Small intestine (tissue), 16 donors: ENCODE data around the gene PHACTR1. TPM values are rescaled to one million over a fixed set of nuclear protein-coding genes. Genes with fewer than 3 reads are reported as not detected.
A peak's percentile ranks its signal among the peaks of the same experiment; 100 is the strongest.

Source experiments
- DNase-seq, 2 donors: peaks; one replicate each; pipeline versions ENCODE4 v3.0.0 to v3.0.0-alpha.2; 2013
- FAIRE-seq: peaks from 2 replicates; lab custom pipeline; 2012; peaks lifted over from hg19 to GRCh38; lab: Jason Lieb, UNC
- H3K27ac ChIP-seq, 3 donors: one replicate each; pipeline ENCODE4 v1.5.1; 2013; ENCODE audit warnings: low read length in 2 of 3, mild to moderate bottlenecking in 2 of 3, control low read depth in 1 of 3, inconsistent platforms in 1 of 3, low read depth in 1 of 3, moderate library complexity in 1 of 3
- H3K27me3 ChIP-seq, 3 donors: one replicate each; pipeline ENCODE4 v1.6.1; 2013; ENCODE audit warnings: low read length in 3 of 3, inconsistent platforms in 1 of 3; ENCODE audit not compliant: control insufficient read depth in 3 of 3, insufficient read depth in 3 of 3
- H3K36me3 ChIP-seq, 3 donors: one replicate each; pipeline ENCODE4 v1.6.1; 2013; ENCODE audit warnings: low read length in 3 of 3, inconsistent platforms in 1 of 3, low read depth in 1 of 3, mild to moderate bottlenecking in 1 of 3, moderate library complexity in 1 of 3; ENCODE audit not compliant: control insufficient read depth in 3 of 3, insufficient read depth in 2 of 3
- H3K4me1 ChIP-seq, 3 donors: one replicate each; pipeline ENCODE4 v1.6.1; 2013; ENCODE audit warnings: low read length in 2 of 3, inconsistent platforms in 1 of 3, low read depth in 1 of 3, mild to moderate bottlenecking in 1 of 3, moderate library complexity in 1 of 3; ENCODE audit not compliant: control insufficient read depth in 3 of 3, insufficient read depth in 2 of 3
- H3K4me3 ChIP-seq, 3 donors: one replicate each; pipeline ENCODE4 v1.5.1; 2013; ENCODE audit warnings: low read length in 3 of 3, control low read depth in 1 of 3, inconsistent platforms in 1 of 3, low read depth in 1 of 3, mild to moderate bottlenecking in 1 of 3, moderate library complexity in 1 of 3
- H3K9me3 ChIP-seq, 2 donors: one replicate each; pipeline ENCODE4 v1.6.1; 2013; ENCODE audit warnings: low read depth in 1 of 2, low read length in 1 of 2; ENCODE audit not compliant: control insufficient read depth in 2 of 2, insufficient read depth in 1 of 2
- WGBS, 3 donors: extraction: QIAGEN DNeasy Blood & Tissue Kit; methylation state at CpG; one replicate each; pipeline ENCODE4 v1.1.7; 2013; 5-methylcytosine and 5-hydroxymethylcytosine counted together
- long read RNA-seq, 10 donors: transcript quantifications; one replicate each; lab custom pipeline, GENCODE V29; 2026
- polyA plus RNA-seq, 4 donors: library from polyadenylated mRNA; stranded (reverse) in 3 of 4; unstranded in 1 of 4; fragments of 200-250 nt in 3 of 4; fragments of 120-200 nt in 1 of 4; gene quantifications; one replicate each; pipeline versions ENCODE4 v1.2.1 to v1.2.3, GENCODE V29; 2013
- donor health status: healthy with polysubstance abuse.
- donor health status: control.
- donor health status: control.
- donor health status: Bipolar disorder and iron deficiency.
- donor health status: healthy.

Gene PHACTR1
- polyA plus RNA-seq = 1 to 10 TPM in 2 of 4 donors, under 1 TPM in 2; 0.67 to 3.8 (median 1.8) TPM
- long read RNA-seq, donor 1 = 0 reads
- long read RNA-seq, donor 2 = 0 reads
- long read RNA-seq, donor 3 = 0 reads
- long read RNA-seq, donor 4 = 0 reads
- long read RNA-seq, donor 5 = 0 reads
- long read RNA-seq, donor 6 = 0 reads
- long read RNA-seq, donor 7, partial matches to known transcripts = 0 of 1 reads
- long read RNA-seq, donor 7, other reads (novel, unspliced or antisense) = 0 of 1 reads
- long read RNA-seq, donor 8 = 0 reads
- long read RNA-seq, donor 9 = 0 reads
- long read RNA-seq, donor 10 = 0 reads

DNA sequence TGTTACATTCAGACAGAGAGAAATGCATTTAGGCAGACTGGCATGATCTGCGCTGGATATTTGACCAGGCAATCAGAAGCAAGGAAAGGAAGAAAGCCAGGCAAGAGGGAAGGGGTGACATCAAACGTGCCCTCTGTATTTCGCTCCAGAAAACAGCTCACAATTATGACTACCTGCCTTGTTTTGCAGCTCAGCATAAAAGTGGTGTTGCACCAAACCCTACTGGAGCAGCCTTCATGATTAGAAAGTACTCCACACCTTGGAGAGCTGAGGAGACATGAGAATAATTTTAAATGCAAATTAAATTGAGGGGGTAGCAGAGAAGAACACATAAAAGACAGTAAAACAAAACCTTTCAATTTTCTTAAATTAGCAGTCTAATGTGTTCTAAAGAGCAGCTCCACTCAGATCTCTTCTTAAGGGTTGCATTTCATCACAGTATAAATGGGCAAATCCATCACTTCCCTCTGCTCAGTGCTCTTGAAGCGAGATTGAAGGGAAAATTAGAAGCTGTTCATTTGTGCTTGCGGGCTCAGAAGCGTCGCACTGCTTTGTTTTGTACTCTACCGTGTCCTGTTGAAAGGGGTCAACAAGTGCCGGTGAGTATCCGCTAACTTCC lies at the start of gene PHACTR1:
Gene PHACTR1, plus strand, starts transcription at position 470 of the 619 bp plus-strand sequence.
- DNase-seq = no peak
- Histone ChIP-seq H3K9me3 (no peaks in the 10 kb centered on the region), H3K4me3 (no peak within 1 kb of the TSS), H3K27ac (no peak within 1 kb of the TSS), H3K27me3 (peaks cover 0 to 13% (median 7%) of the 10 kb centered on the region in 3 donors), H3K4me1 (no peaks in the 10 kb centered on the region), H3K36me3 (no peaks in the 10 kb centered on the region)
- no peak for FAIRE-seq
- WGBS, 3 donors = 73 to 92% (median 85%) methylated on average over 10 of the region's 10 CpGs

DNA sequence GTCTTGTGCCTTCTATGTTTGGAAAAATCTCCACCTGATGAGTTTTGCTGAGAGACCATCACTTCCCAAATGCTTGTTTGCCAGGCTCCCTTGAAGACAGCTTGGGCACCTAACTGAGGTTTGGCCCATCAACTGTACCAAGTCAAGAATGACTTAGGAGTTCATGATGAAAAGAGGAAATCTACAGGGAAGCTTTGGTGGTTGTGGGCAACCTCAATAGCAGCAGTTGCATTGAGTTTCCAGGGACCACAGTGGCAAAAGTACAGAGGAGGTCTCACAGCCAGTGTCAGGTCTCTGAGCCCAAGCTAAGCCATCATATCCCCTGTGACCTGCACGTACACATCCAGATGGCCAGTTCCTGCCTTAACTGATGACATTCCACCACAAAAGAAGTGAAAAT lies 49.7 kb upstream of the PHACTR1 start:
- FAIRE-seq = no peak

DNA sequence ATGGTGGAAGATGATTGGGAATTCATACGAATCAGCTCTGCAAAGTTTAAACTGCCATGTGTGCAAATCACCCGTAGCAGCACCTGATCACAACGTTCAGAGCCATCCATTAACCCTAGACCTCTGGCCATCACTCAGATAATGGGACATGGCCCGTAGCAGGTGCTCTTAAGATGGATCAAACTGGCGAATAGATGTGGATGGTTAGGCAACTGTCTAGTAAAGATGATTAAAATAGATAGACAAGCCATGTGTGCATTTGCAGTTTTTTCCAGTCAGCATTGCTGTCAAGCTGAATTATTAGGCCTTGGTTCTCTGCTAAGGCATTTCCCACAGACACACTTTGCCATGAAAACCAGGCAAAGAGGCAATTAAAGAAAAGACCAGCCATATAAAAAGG lies 40.6 kb upstream of the PHACTR1 start:
- 71 to 77% (median 74%) methylated on average over 5 of the region's 5 CpGs for WGBS, 3 donors
- DNase-seq (no peak), FAIRE-seq (no peak)
- Histone ChIP-seq H3K4me1 (no peaks in the 10 kb centered on the region), H3K27me3 (peaks cover 0 to 5% (median 0%) of the 10 kb centered on the region in 3 donors), H3K4me3 (no peak overlapping the region), H3K27ac (no peak overlapping the region), H3K36me3 (no peaks in the 10 kb centered on the region), H3K9me3 (no peaks in the 10 kb centered on the region)

More for the DNA sequence above, 49.7 kb upstream of the PHACTR1 start:
- Histone ChIP-seq H3K9me3 (no peaks in the 10 kb centered on the region), H3K36me3 (no peaks in the 10 kb centered on the region), H3K27ac (no peak overlapping the region), H3K4me1 (no peaks in the 10 kb centered on the region), H3K4me3 (no peak overlapping the region), H3K27me3 (no peaks in the 10 kb centered on the region)
- 48 to 60% (median 60%) methylated on average over 1 of the region's 1 CpG for WGBS, 3 donors
- DNase-seq = no peak

DNA sequence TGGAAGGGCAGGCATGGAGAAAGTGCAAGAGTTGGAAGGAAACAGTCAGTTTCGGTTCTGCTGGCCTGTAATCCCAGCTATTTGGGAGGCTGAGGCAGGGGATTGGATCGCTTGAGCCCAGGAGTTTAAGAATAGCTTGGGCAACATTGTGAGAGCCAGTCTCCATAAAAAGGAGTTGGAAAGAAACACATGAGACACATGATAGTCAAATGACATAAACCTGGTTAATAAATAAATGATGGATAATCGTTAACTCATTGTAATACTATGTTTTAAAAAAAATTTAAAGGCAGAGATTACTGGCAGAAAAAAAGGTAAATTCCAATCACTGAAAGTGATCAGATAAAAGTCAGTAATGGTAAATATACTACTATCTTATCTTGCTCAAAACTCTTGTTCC lies 37.2 kb upstream of the PHACTR1 start:
- peak in 1 of 2 donors; percentile 51 for DNase-seq
- H3K4me1 ChIP-seq = no peaks in the 10 kb centered on the region
- no peak overlapping the region for H3K4me3 ChIP-seq
- WGBS, 3 donors = 21 to 71% (median 32%) methylated on average over 3 of the region's 3 CpGs
- H3K36me3 ChIP-seq = no peaks in the 10 kb centered on the region
- no peaks in the 10 kb centered on the region for H3K9me3 ChIP-seq
- FAIRE-seq = no peak
- H3K27me3 ChIP-seq = no peaks in the 10 kb centered on the region
- H3K27ac ChIP-seq = no peak overlapping the region

DNA sequence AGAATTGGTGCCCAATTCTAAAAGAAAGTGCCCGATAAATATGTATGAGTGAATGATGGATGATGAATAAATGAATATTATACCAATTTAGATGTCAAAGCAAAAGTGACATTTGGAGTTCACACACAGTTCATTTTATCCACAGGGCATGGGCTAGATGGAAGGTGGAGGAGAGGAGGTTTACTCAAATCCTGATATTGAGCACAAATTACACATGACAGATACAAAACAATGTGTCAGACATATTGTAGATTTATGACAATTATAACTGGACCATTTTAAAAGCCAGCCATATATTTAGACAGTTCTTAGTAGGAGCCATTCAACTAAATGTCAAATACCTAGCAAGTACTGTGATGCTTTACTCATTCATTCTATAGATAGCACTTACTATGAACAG lies 23.4 kb upstream of the PHACTR1 start:
- Histone ChIP-seq H3K4me1 (no peaks in the 10 kb centered on the region), H3K27me3 (peaks cover 0 to 3% (median under 1%) of the 10 kb centered on the region in 3 donors), H3K4me3 (no peak overlapping the region), H3K36me3 (no peaks in the 10 kb centered on the region), H3K9me3 (no peaks in the 10 kb centered on the region), H3K27ac (no peak overlapping the region)
- 94 to 98% (median 97%) methylated on average over 1 of the region's 1 CpG for WGBS, 3 donors
- no peak for FAIRE-seq
- no peak for DNase-seq

DNA sequence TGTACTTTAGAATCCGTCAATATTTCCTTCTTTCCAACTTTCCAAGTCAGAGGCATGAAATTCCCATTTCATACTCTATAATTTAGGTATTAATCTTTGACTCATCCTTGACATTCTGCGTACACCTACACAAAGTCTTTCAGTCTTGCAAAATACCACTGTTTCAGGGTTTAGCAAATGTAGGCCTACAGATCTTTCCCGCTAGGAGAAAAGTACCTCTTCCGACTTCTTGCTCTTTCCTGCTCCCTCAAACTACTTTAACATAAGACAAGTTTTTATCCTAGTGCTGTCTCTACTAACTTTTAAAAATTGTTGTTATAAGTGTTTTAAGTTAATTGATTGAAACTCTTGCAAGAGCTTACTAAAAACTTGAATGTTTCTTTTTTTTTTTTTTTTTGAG lies 18.3 kb upstream of the PHACTR1 start:
- H3K9me3 ChIP-seq = no peaks in the 10 kb centered on the region
- no peak overlapping the region for H3K27ac ChIP-seq
- no peaks in the 10 kb centered on the region for H3K36me3 ChIP-seq
- WGBS, 3 donors = 88 to 91% (median 89%) methylated on average over 4 of the region's 4 CpGs
- DNase-seq (no peak), FAIRE-seq (no peak)
- no peak overlapping the region for H3K4me3 ChIP-seq
- H3K4me1 ChIP-seq = no peaks in the 10 kb centered on the region
- peaks cover 0 to 2% (median 0%) of the 10 kb centered on the region in 3 donors for H3K27me3 ChIP-seq

DNA sequence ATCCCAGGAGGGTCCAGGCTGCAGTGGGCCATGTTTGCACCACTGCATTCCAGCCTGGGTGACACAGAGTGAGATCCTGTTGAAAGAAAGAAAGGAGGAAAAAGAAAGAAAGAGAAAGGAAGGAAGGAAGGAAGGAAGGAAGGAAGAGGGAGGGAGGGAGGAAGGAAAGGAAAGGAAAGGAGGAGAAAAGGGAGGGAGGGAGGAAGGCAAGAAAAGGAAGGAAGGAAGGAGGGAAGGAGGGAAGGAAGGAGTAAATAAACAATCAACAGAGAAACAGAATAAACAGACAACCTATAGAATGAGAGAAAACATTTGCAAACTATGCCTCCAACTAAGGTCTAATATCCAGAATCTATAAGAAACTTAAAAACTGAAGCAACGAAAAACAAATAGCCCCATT lies 11.6 kb upstream of the PHACTR1 start:
- peaks cover 0 to 2% (median 0%) of the 10 kb centered on the region in 3 donors for H3K27me3 ChIP-seq
- H3K36me3 ChIP-seq = no peaks in the 10 kb centered on the region
- DNase-seq (no peak), FAIRE-seq (no peak)
- H3K4me3 ChIP-seq = no peak overlapping the region
- no peaks in the 10 kb centered on the region for H3K4me1 ChIP-seq
- no peaks in the 10 kb centered on the region for H3K9me3 ChIP-seq
- 67 to 86% (median 77%) methylated on average over 1 of the region's 1 CpG for WGBS, 3 donors
- no peak overlapping the region for H3K27ac ChIP-seq

DNA sequence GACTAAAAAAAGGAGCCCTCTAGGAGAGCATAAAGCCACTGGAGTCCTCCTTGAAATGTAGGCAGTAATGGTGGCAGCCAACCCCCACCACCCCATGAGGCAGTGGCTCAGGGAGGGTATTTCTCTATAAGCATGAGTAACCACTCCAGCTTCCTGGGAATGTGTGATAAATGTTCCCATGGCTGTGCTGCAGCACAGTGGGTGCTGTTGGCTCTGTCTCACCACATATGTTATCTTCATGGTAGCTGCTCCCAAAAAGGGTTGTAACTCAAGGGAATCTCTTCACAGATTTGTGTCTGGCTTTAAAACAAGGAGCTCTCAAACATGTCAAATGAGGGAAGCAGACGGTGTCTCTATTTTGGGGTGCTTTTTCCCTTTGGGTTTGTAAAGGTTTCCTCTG lies 7.5 kb upstream of the PHACTR1 start:
- WGBS, 3 donors = 83 to 92% (median 91%) methylated on average over 1 of the region's 1 CpG
- Histone ChIP-seq H3K36me3 (no peaks in the 10 kb centered on the region), H3K4me1 (no peaks in the 10 kb centered on the region), H3K27ac (no peak overlapping the region), H3K27me3 (peaks cover 0 to 5% (median 0%) of the 10 kb centered on the region in 3 donors), H3K9me3 (no peaks in the 10 kb centered on the region), H3K4me3 (no peak overlapping the region)
- no peak for DNase-seq
- no peak for FAIRE-seq
